WERI-Rb-1 (cell line): ENCODE results near the gene OXLD1.

Experiments
- DNase-seq: peaks from one replicate; pipeline ENCODE4 v3.0.0-alpha.2; 2020
- H3K27ac ChIP-seq: fragments of 250-450 bp; sonication (Bioruptor Pico); 2 replicates; pipeline ENCODE4 v1.5.1; 2020; ENCODE audit warnings: mild to moderate bottlenecking, moderate library complexity
- H3K27me3 ChIP-seq: fragments of 250-450 bp; sonication (Bioruptor Pico); 2 replicates; pipeline ENCODE4 v1.5.1; 2021; ENCODE audit warnings: mild to moderate bottlenecking, low read depth, moderate library complexity; ENCODE audit not compliant: insufficient read depth, severe bottlenecking
- H3K36me3 ChIP-seq: fragments of 250-450 bp; sonication (Bioruptor Pico); 2 replicates; pipeline ENCODE4 v1.5.1; 2020; ENCODE audit warnings: mild to moderate bottlenecking, moderate library complexity
- H3K4me3 ChIP-seq: 2 replicates; pipeline ENCODE4 v1.5.1; 2011; ENCODE audit warnings: low read depth, mild to moderate bottlenecking, control low read depth, low read length
- H3K9me3 ChIP-seq: fragments of 250-450 bp; sonication (Bioruptor Pico); 2 replicates; pipeline ENCODE4 v1.5.1; 2021; ENCODE audit warnings: mild to moderate bottlenecking, moderate library complexity; ENCODE audit not compliant: severe bottlenecking
- TF ChIP-seq, protein P1 (sequence below): IDR thresholded peaks from 2 replicates; pipeline ENCODE4 v1.5.1; 2011; ENCODE audit warnings: low read depth, mild to moderate bottlenecking, control low read depth, inconsistent platforms, low read length

The OXLD1 gene

DNA sequence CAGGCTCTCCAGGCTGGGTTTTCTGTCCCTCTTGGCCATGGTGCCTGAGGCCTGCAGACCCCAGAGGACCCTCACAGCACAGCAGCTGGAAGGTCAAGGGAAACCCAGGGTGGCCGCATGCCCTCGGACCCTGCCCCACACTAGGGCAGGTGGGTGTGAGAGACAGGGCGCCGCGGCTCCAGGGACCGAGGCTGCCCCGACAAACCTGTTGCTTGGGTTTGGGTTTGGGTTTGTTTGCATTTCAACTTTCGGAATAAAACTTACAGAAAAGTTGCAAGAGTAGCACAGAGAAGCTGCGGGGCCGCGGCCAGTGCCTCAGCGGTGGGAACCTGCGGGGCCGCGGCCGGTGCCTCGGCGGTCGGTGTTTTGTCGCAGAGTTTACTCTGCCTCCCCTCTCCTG is 25.2 kb upstream of the OXLD1 start:
- Histone ChIP-seq H3K27ac (no peak overlapping the region), H3K27me3 (no peaks in the 10 kb centered on the region), H3K36me3 (peaks cover 98% of the 10 kb centered on the region), H3K4me3 (no peak overlapping the region), H3K9me3 (no peaks in the 10 kb centered on the region)
- no peak for DNase-seq
- TF ChIP-seq, protein P1, sequence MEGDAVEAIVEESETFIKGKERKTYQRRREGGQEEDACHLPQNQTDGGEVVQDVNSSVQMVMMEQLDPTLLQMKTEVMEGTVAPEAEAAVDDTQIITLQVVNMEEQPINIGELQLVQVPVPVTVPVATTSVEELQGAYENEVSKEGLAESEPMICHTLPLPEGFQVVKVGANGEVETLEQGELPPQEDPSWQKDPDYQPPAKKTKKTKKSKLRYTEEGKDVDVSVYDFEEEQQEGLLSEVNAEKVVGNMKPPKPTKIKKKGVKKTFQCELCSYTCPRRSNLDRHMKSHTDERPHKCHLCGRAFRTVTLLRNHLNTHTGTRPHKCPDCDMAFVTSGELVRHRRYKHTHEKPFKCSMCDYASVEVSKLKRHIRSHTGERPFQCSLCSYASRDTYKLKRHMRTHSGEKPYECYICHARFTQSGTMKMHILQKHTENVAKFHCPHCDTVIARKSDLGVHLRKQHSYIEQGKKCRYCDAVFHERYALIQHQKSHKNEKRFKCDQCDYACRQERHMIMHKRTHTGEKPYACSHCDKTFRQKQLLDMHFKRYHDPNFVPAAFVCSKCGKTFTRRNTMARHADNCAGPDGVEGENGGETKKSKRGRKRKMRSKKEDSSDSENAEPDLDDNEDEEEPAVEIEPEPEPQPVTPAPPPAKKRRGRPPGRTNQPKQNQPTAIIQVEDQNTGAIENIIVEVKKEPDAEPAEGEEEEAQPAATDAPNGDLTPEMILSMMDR: no peak

DNA sequence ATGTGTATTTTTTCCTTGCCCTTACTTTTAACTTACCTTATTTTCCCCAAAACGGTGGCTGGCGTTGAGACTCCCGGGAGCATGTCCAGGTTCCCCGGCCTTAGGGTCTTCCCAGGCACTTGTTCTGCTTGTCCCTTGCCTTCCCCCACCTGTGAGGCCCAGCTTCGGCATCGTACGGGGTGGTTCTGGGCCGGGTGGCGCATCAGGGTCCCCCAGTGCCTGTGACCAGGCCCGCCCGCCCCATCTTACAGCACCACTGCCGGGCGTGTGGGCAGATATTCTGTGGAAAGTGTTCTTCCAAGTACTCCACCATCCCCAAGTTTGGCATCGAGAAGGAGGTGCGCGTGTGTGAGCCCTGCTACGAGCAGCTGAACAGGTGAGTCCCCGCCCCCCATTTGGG is 24.8 kb upstream of the OXLD1 start:
- no peak for DNase-seq
- Histone ChIP-seq H3K4me3 (no peak overlapping the region), H3K36me3 (peaks cover 97% of the 10 kb centered on the region), H3K27ac (no peak overlapping the region), H3K27me3 (no peaks in the 10 kb centered on the region), H3K9me3 (no peaks in the 10 kb centered on the region)
- TF ChIP-seq, protein P1: no peak

DNA sequence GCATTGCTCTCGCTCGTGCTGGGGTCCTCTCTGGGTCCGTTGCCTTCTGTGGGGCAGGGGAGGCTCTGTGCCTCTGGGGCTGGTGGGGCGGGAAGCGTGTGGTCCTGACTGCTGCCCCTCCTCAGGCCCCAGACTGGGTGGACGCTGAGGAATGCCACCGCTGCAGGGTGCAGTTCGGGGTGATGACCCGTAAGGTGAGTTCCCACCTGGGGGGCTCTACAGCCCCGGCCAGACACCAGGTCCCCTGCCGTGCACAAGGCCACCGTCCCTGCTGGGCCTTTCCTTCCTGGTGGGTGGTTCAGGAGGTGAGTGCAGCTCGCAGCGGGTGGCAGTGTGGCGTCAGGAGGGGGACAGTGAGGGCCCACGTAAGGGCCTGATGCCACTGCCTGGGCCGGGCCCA is 24.1 kb upstream of the OXLD1 start:
- DNase-seq: no peak
- Histone ChIP-seq H3K4me3 (no peak overlapping the region), H3K27ac (no peak overlapping the region), H3K9me3 (no peaks in the 10 kb centered on the region), H3K27me3 (no peaks in the 10 kb centered on the region), H3K36me3 (peaks cover 97% of the 10 kb centered on the region)
- TF ChIP-seq, protein P1: no peak

DNA sequence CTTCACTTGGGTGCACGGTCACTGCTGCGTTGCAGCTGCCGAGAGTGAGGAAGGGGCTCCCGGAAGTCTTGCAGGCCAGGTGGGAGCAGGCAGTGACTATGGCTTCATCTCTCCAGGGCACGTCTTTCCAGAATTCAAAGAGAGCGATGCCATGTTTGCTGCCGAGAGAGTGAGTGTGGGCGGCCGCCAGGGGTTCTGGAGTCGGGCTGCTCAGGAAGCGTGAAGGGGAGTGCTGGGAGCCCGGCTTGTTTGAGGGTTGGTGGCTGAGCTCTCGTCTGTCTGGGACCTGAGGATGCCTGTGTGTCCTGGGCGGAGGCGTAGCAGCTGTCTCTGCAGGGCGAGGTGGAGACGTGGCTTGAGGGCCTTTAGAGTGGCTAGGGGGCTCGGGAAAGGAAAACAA is 23.7 kb upstream of the OXLD1 start:
- no peaks in the 10 kb centered on the region for H3K27me3 ChIP-seq
- no peak for DNase-seq
- TF ChIP-seq, protein P1: no peak
- H3K27ac ChIP-seq: no peak overlapping the region
- peaks cover 97% of the 10 kb centered on the region for H3K36me3 ChIP-seq
- H3K9me3 ChIP-seq: no peaks in the 10 kb centered on the region
- H3K4me3 ChIP-seq: no peak overlapping the region

DNA sequence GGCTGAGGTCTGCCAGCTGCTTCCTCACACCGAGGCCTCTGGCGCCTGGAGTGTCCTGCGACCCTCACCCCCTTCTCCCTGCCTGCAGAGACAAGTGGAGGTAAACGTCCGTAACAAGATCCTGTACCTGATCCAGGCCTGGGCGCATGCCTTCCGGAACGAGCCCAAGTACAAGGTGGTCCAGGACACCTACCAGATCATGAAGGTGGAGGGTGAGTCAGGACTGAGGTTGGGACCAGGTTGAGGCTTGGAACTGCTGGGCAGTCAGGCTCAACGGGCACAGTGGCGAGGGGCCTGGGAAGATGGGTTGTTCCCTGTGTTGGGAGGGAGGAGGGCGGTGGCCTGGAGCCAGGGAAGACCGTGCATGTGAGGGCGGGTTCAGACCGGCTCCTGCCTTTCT is 22.2 kb upstream of the OXLD1 start:
- Histone ChIP-seq H3K36me3 (peaks cover 90% of the 10 kb centered on the region), H3K4me3 (no peak overlapping the region), H3K27ac (no peak overlapping the region), H3K27me3 (no peaks in the 10 kb centered on the region), H3K9me3 (no peaks in the 10 kb centered on the region)
- DNase-seq: no peak
- TF ChIP-seq, protein P1: no peak

DNA sequence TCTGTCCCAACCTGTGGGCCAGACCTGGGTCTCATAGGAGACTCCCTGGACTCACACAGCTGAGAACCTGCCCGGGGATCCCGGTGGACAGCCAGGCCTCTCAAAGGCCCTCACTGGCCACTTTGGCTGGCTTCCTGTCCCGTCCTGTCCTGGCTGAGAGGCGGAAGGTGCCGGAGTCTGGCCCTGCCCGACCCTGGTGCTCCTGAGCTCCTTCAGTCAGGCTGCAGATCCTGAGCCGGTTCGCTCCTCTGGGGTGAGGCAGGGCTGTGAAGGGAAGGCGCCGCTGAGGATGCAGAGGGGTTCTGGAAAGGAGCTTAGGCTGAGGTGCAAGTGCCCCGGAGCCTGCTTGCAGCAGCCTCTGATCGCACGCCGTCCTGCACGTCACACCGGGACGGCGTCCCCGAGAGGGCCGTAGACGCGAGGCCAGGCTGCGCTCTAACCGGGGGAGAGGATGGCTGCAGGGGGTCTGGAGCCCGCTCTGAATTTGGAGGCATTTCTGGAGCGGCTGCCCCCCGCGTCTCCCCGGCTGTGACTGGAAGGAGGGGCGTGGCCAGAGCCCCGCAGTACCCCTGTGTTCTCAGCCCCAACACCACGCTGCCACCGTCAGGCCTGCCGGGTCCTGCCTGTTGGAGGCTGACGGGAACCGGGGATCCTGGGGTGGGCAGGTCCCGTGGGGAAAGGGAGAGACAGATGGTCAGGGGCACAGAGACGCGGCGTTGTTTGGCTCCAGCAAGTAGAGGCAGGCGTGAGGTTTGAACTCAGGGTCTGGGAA is 21.6 kb upstream of the OXLD1 start:
- H3K4me3 ChIP-seq: no peak overlapping the region
- no peaks in the 10 kb centered on the region for H3K9me3 ChIP-seq
- no peak for DNase-seq
- no peak overlapping the region for H3K27ac ChIP-seq
- TF ChIP-seq, protein P1: no peak
- no peaks in the 10 kb centered on the region for H3K27me3 ChIP-seq
- H3K36me3 ChIP-seq: peaks cover 87% of the 10 kb centered on the region
